Tibial nerve (tissue), 4 donors: ENCODE measurements around the gene KLHL20. TPM values are rescaled to one million over a fixed set of nuclear protein-coding genes. Genes with fewer than 3 reads are reported as not detected.
"Not testable (repeated sequence)": the region's sequence is repeated elsewhere in the genome, so short reads cannot be mapped to it uniquely, and the experiment has no call there.

ENCODE experiments used
- DNase-seq, 2 donors: peaks; one replicate each; pipeline ENCODE4 v3.0.0-alpha.2; 2019; ENCODE audit warnings: low spot score in 2 of 2
- H3K27ac ChIP-seq, 4 donors: fragments of 200-600 bp; sonication (generic) in 3 of 4; one replicate each; pipeline ENCODE4 v1.5.1; 2017 to 2019; ENCODE audit warnings: mild to moderate bottlenecking in 1 of 4
- H3K27me3 ChIP-seq, 2 donors: fragments of 200-600 bp; sonication (generic) in 1 of 2; one replicate each; pipeline versions ENCODE4 v1.5.1 to v1.6.0; 2017 to 2019
- H3K36me3 ChIP-seq, 3 donors: fragments of 200-600 bp; sonication (generic); one replicate each; pipeline ENCODE4 v1.5.1; 2018 to 2019
- H3K4me1 ChIP-seq, 4 donors: fragments of 200-600 bp; sonication (generic) in 3 of 4; one replicate each; pipeline ENCODE4 v1.5.1; 2017 to 2019
- H3K4me3 ChIP-seq, 4 donors: fragments of 200-600 bp; sonication (generic) in 3 of 4; one replicate each; pipeline ENCODE4 v1.5.1; 2017 to 2019; ENCODE audit warnings: mild to moderate bottlenecking in 1 of 4, moderate library complexity in 1 of 4
- H3K9me3 ChIP-seq, 4 donors: fragments of 200-600 bp; sonication (generic) in 3 of 4; one replicate each; pipeline ENCODE4 v1.5.1; 2017 to 2019
- EP300 ChIP-seq, 2 donors: sonication (generic); formaldehyde crosslinking; IDR thresholded peaks; one replicate each; pipeline ENCODE4 v1.6.1; 2017; ENCODE audit warnings: antibody characterized with exemption in 2 of 2, mild to moderate bottlenecking in 1 of 2
- POLR2A ChIP-seq, 2 donors: fragments of 450-650 bp; IDR thresholded peaks; one replicate each; pipeline ENCODE4 v1.6.1; 2017; ENCODE audit warnings: antibody characterized with exemption in 2 of 2, mild to moderate bottlenecking in 2 of 2, moderate library complexity in 2 of 2
- WGBS, 2 donors: methylation state at CpG; one replicate each; pipeline ENCODE4 v1.1.5; 2018; 5-methylcytosine and 5-hydroxymethylcytosine counted together
- total RNA-seq, 4 donors: library from RNA; depleted of rRNA; stranded (reverse); fragments of >200 nt; gene quantifications; one replicate each; pipeline ENCODE4 v1.1.0, GENCODE V29; 2016
- TF ChIP-seq, protein P1 (sequence below), 5 experiments: fragments of 200-600 bp in 3 of 5; fragments of 450-650 bp in 2 of 5; sonication (generic) in 3 of 5; IDR thresholded peaks; one replicate each; pipeline ENCODE4 v1.5.1; 2016 to 2019; ENCODE audit warnings: antibody characterized with exemption in 5 of 5, mild to moderate bottlenecking in 3 of 5, moderate library complexity in 2 of 5

The KLHL20 gene
- total RNA-seq, 4 donors from 2014 or later = 19.2 to 64.9 (median 34.6) TPM

DNA sequence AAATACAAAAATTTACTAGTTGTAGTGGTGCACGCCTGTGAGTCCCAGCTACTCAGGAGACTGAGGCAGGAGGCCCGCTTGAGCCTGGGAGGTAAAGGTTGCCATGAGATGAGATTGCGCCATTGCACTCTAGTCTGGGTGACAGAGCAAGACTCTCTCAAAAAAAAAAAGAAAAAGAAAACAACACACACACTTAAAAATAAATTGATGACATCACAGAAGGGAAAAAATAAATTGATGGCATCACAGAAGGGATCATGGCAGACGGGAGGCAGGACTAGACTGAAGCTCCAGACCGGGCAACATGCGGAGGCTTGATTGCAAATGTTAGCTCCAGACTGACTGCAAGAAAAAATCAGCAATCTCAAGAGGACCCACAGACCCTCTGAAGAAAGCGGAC is 43.3 kb downstream of the KLHL20 start:
- H3K9me3 ChIP-seq = peaks cover 0 to 7% (median under 1%) of the 10 kb centered on the region in 4 donors
- no peak overlapping the region for H3K4me3 ChIP-seq
- no peaks in the 10 kb centered on the region for H3K27me3 ChIP-seq
- DNase-seq = no peak
- TF ChIP-seq EP300 (IDR thresholded peaks at IDR 0.05) = no peak
- no peak for TF ChIP-seq POLR2A (IDR thresholded peaks at IDR 0.05)
- TF ChIP-seq, protein P1, sequence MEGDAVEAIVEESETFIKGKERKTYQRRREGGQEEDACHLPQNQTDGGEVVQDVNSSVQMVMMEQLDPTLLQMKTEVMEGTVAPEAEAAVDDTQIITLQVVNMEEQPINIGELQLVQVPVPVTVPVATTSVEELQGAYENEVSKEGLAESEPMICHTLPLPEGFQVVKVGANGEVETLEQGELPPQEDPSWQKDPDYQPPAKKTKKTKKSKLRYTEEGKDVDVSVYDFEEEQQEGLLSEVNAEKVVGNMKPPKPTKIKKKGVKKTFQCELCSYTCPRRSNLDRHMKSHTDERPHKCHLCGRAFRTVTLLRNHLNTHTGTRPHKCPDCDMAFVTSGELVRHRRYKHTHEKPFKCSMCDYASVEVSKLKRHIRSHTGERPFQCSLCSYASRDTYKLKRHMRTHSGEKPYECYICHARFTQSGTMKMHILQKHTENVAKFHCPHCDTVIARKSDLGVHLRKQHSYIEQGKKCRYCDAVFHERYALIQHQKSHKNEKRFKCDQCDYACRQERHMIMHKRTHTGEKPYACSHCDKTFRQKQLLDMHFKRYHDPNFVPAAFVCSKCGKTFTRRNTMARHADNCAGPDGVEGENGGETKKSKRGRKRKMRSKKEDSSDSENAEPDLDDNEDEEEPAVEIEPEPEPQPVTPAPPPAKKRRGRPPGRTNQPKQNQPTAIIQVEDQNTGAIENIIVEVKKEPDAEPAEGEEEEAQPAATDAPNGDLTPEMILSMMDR (IDR thresholded peaks at IDR 0.05) = no peak
- no peaks in the 10 kb centered on the region for H3K4me1 ChIP-seq
- H3K27ac ChIP-seq = no peak overlapping the region
- 97 to 99% methylated on average over 7 of the region's 7 CpGs for WGBS, 2 donors
- peaks cover 0 to 67% (median 31%) of the 10 kb centered on the region in 3 donors for H3K36me3 ChIP-seq

DNA sequence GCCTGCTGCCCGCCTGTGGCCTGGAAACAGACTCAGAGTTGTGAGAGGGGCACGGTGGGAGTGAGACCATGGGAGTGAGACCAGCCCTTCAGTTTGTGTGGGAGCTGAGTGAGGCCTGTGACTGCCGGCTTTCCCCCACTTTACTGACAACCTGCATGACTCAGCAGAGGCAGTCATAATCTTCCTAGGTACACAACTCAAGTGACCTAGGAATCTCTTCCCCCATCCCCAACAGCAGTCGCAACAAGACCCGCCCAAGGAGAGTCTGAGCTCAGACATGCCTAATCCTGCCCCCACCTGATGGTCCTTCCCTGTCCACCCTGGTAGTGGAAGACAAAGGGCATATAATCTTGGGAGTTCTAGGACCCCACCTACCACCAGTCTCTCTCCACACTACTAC is 44.2 kb downstream of the KLHL20 start:
- WGBS, 2 donors = 96 to 97% methylated on average over 5 of the region's 5 CpGs
- no peaks in the 10 kb centered on the region for H3K27me3 ChIP-seq
- TF ChIP-seq POLR2A (IDR thresholded peaks at IDR 0.05) (no peak), EP300 (IDR thresholded peaks at IDR 0.05) (no peak)
- TF ChIP-seq, protein P1 (IDR thresholded peaks at IDR 0.05) = no peak
- H3K4me3 ChIP-seq = no peak overlapping the region
- DNase-seq = no peak
- H3K4me1 ChIP-seq = no peaks in the 10 kb centered on the region
- H3K36me3 ChIP-seq = peaks cover 0 to 58% (median 31%) of the 10 kb centered on the region in 3 donors
- H3K27ac ChIP-seq = no peak overlapping the region
- H3K9me3 ChIP-seq = peaks cover 0 to 14% (median 2%) of the 10 kb centered on the region in 4 donors

- H3K9me3 ChIP-seq = peaks cover 0 to 17% (median 2%) of the 10 kb centered on the region in 4 donors
- WGBS, 2 donors = 97 to 98% methylated on average over 6 of the region's 6 CpGs
- not testable (repeated sequence) for H3K4me1 ChIP-seq, H3K4me3 ChIP-seq, H3K27me3 ChIP-seq, H3K27ac ChIP-seq, DNase-seq
- peaks cover 0 to 53% (median 0%) of the 10 kb centered on the region in 3 donors for H3K36me3 ChIP-seq
Measured at GRCh38 chr1:173764331-173764730, 49.5 kb downstream of the KLHL20 start.

- Histone ChIP-seq H3K27ac (no peak overlapping the region), H3K4me1 (no peaks in the 10 kb centered on the region), H3K27me3 (no peaks in the 10 kb centered on the region), H3K4me3 (no peak overlapping the region), H3K36me3 (peaks cover 0 to 60% (median 0%) of the 10 kb centered on the region in 3 donors), H3K9me3 (peaks cover 0 to 9% (median 1%) of the 10 kb centered on the region in 4 donors)
- WGBS, 2 donors = 75 to 82% methylated on average over 2 of the region's 2 CpGs
- DNase-seq = no peak
- no peak for TF ChIP-seq POLR2A (IDR thresholded peaks at IDR 0.05)
- no peak for TF ChIP-seq EP300 (IDR thresholded peaks at IDR 0.05)
Measured at GRCh38 chr1:173768206-173768605, 53.4 kb downstream of the KLHL20 start.

GRCh38 chr1:173768827-173769226 is 54.0 kb downstream of the KLHL20 start:
- H3K27ac ChIP-seq = no peak overlapping the region
- WGBS, 2 donors = 67 to 83% methylated on average over 3 of the region's 3 CpGs
- no peak overlapping the region for H3K4me3 ChIP-seq
- no peaks in the 10 kb centered on the region for H3K4me1 ChIP-seq
- DNase-seq = no peak
- TF ChIP-seq, protein P1 (IDR thresholded peaks at IDR 0.05) = no peak
- TF ChIP-seq POLR2A (IDR thresholded peaks at IDR 0.05) = no peak
- no peak for TF ChIP-seq EP300 (IDR thresholded peaks at IDR 0.05)
- peaks cover 0 to 63% (median 0%) of the 10 kb centered on the region in 3 donors for H3K36me3 ChIP-seq
- peaks cover 0 to 3% (median 0%) of the 10 kb centered on the region in 4 donors for H3K9me3 ChIP-seq
- no peaks in the 10 kb centered on the region for H3K27me3 ChIP-seq

GRCh38 chr1:173770330-173770729 is 55.5 kb downstream of the KLHL20 start:
- peaks cover 0 to 64% (median 0%) of the 10 kb centered on the region in 3 donors for H3K36me3 ChIP-seq
- 90 to 92% methylated on average over 9 of the region's 9 CpGs for WGBS, 2 donors
- not testable (repeated sequence) for H3K4me1 ChIP-seq

DNA sequence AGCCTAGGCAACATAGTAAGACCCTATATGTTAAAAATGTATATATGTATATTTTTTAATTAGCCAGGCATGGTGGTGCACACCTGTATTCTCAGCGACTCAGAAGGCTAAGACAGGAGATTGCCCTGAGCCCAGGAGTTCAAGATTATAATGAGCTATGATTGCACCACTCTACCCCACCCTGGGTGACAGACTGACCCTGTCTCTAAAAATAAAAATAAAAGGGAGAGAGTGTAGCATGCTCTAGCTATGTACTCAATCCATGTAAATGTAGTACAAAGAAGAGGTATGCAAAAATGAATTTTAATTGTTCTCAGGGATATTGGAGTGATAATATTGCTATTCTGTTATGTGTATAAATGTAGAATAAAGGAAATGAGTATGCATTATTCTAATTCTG is 56.8 kb downstream of the KLHL20 start:
- no peak overlapping the region for H3K4me3 ChIP-seq
- H3K27ac ChIP-seq = no peak overlapping the region
- no peaks in the 10 kb centered on the region for H3K4me1 ChIP-seq
- peaks cover 0 to 7% (median 0%) of the 10 kb centered on the region in 4 donors for H3K9me3 ChIP-seq
- no peak for TF ChIP-seq POLR2A (IDR thresholded peaks at IDR 0.05)
- TF ChIP-seq EP300 (IDR thresholded peaks at IDR 0.05) = no peak
- TF ChIP-seq, protein P1 (IDR thresholded peaks at IDR 0.05) = no peak
- DNase-seq = no peak
- no peaks in the 10 kb centered on the region for H3K27me3 ChIP-seq
- peaks cover 0 to 64% (median 0%) of the 10 kb centered on the region in 3 donors for H3K36me3 ChIP-seq
- WGBS, 2 donors = 88 to 95% methylated on average over 1 of the region's 1 CpG

More at GRCh38 chr1:173770330-173770729, 55.5 kb downstream of the KLHL20 start:
- not testable (repeated sequence) for H3K27ac ChIP-seq, DNase-seq, H3K4me3 ChIP-seq, H3K27me3 ChIP-seq, H3K9me3 ChIP-seq
